Measurements from ENCODE around the gene LGALS3BP. TPM values are rescaled to one million over a fixed set of nuclear protein-coding genes. Genes with fewer than 3 reads are reported as not detected.

LGALS3BP gene
- total and polyA plus RNA-seq, 2 of the 13 experiments (the other 11 are each of a cell fraction or from before 2014, with no cell fraction given) = 137 to 332 TPM

DNA sequence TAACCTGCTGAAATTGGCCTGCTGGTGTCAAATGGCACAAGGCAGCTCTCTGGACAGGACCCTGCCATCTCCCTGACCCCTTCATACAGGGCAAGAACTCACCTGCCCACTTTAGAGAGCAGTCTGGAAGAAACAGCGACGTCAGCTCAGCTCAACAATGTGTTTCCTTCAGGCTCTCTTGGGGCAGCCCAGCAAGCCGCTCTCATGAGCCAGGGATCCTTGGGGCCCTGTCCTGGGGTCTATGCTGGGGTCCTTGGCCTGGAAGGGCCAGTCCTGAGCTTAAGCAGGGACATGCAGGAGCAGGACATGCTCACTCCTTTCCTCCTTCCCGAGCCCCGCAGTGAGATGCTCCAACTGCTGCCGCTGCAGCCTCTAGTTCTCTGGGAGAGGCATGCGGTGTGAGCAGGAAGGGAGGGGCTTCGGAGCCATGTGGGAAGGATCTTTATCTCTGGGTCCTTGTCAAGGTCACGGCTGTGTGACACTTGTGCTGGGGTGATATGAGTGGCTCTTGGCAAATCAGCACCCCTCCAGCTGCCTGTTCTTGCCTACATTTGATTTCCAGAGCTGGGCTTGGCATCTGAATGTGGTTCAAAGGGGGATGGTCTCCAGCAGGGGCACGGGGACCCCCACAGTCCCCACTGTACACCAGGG, 47.7 kb upstream of the LGALS3BP start (continued):
- TF ChIP-seq ZFY (CRISPR knock-in tag; IDR thresholded peaks at IDR 0.05) = peak; percentile 16; the same call in 1 of the 2 replicates
- TF ChIP-seq ETV6 (CRISPR knock-in tag; conservative IDR thresholded peaks at IDR 0.05) = no peak
- no peak for TF ChIP-seq FOXJ3 (CRISPR knock-in tag; IDR thresholded peaks at IDR 0.05; ENCODE audit: borderline replicate concordance)
- peak; percentile 65; the same call in 1 of the 2 replicates for TF ChIP-seq SIN3A (IDR thresholded peaks at IDR 0.05; ENCODE audit: borderline replicate concordance, low read depth, low read length)
- TF ChIP-seq, protein P1, sequence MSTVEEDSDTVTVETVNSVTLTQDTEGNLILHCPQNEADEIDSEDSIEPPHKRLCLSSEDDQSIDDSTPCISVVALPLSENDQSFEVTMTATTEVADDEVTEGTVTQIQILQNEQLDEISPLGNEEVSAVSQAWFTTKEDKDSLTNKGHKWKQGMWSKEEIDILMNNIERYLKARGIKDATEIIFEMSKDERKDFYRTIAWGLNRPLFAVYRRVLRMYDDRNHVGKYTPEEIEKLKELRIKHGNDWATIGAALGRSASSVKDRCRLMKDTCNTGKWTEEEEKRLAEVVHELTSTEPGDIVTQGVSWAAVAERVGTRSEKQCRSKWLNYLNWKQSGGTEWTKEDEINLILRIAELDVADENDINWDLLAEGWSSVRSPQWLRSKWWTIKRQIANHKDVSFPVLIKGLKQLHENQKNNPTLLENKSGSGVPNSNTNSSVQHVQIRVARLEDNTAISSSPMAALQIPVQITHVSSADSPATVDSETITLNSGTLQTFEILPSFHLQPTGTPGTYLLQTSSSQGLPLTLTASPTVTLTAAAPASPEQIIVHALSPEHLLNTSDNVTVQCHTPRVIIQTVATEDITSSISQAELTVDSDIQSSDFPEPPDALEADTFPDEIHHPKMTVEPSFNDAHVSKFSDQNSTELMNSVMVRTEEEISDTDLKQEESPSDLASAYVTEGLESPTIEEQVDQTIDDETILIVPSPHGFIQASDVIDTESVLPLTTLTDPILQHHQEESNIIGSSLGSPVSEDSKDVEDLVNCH (CRISPR knock-in tag; IDR thresholded peaks at IDR 0.05) = no peak
- TF ChIP-seq, protein P2, sequence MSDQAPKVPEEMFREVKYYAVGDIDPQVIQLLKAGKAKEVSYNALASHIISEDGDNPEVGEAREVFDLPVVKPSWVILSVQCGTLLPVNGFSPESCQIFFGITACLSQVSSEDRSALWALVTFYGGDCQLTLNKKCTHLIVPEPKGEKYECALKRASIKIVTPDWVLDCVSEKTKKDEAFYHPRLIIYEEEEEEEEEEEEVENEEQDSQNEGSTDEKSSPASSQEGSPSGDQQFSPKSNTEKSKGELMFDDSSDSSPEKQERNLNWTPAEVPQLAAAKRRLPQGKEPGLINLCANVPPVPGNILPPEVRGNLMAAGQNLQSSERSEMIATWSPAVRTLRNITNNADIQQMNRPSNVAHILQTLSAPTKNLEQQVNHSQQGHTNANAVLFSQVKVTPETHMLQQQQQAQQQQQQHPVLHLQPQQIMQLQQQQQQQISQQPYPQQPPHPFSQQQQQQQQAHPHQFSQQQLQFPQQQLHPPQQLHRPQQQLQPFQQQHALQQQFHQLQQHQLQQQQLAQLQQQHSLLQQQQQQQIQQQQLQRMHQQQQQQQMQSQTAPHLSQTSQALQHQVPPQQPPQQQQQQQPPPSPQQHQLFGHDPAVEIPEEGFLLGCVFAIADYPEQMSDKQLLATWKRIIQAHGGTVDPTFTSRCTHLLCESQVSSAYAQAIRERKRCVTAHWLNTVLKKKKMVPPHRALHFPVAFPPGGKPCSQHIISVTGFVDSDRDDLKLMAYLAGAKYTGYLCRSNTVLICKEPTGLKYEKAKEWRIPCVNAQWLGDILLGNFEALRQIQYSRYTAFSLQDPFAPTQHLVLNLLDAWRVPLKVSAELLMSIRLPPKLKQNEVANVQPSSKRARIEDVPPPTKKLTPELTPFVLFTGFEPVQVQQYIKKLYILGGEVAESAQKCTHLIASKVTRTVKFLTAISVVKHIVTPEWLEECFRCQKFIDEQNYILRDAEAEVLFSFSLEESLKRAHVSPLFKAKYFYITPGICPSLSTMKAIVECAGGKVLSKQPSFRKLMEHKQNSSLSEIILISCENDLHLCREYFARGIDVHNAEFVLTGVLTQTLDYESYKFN (CRISPR knock-in tag; conservative IDR thresholded peaks at IDR 0.05) = no peak
- TF ChIP-seq ZBTB7A (CRISPR knock-in tag; IDR thresholded peaks at IDR 0.05) = peak; percentile 47; the same call in 1 of the 2 replicates
- no peak for TF ChIP-seq RAD51 (IDR thresholded peaks at IDR 0.05; ENCODE audit: borderline replicate concordance)
- TF ChIP-seq ZNF629 (CRISPR knock-in tag; conservative IDR thresholded peaks at IDR 0.05) = no peak
- TF ChIP-seq, protein P3, sequence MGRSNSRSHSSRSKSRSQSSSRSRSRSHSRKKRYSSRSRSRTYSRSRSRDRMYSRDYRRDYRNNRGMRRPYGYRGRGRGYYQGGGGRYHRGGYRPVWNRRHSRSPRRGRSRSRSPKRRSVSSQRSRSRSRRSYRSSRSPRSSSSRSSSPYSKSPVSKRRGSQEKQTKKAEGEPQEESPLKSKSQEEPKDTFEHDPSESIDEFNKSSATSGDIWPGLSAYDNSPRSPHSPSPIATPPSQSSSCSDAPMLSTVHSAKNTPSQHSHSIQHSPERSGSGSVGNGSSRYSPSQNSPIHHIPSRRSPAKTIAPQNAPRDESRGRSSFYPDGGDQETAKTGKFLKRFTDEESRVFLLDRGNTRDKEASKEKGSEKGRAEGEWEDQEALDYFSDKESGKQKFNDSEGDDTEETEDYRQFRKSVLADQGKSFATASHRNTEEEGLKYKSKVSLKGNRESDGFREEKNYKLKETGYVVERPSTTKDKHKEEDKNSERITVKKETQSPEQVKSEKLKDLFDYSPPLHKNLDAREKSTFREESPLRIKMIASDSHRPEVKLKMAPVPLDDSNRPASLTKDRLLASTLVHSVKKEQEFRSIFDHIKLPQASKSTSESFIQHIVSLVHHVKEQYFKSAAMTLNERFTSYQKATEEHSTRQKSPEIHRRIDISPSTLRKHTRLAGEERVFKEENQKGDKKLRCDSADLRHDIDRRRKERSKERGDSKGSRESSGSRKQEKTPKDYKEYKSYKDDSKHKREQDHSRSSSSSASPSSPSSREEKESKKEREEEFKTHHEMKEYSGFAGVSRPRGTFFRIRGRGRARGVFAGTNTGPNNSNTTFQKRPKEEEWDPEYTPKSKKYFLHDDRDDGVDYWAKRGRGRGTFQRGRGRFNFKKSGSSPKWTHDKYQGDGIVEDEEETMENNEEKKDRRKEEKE (IDR thresholded peaks at IDR 0.05) = no peak
- TF ChIP-seq ZNF430 (CRISPR knock-in tag; IDR thresholded peaks at IDR 0.05) = no peak
- 0 out of 2 replicates have a peak, but pooled peaks have one; percentile 28 for TF ChIP-seq PAWR (CRISPR knock-in tag; IDR thresholded peaks at IDR 0.05; ENCODE audit: borderline replicate concordance)
- peak; percentile 15; the same call in 1 of the 2 replicates for TF ChIP-seq SMAD3 (CRISPR knock-in tag; IDR thresholded peaks at IDR 0.05)
- no peak for TF ChIP-seq RFX1 (IDR thresholded peaks at IDR 0.05)
- no peak for TF ChIP-seq WIZ (CRISPR knock-in tag; IDR thresholded peaks at IDR 0.05)
- TF ChIP-seq, protein P4, sequence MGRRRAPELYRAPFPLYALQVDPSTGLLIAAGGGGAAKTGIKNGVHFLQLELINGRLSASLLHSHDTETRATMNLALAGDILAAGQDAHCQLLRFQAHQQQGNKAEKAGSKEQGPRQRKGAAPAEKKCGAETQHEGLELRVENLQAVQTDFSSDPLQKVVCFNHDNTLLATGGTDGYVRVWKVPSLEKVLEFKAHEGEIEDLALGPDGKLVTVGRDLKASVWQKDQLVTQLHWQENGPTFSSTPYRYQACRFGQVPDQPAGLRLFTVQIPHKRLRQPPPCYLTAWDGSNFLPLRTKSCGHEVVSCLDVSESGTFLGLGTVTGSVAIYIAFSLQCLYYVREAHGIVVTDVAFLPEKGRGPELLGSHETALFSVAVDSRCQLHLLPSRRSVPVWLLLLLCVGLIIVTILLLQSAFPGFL (CRISPR knock-in tag; IDR thresholded peaks at IDR 0.05) = no peak
- TF ChIP-seq ZNF180 (CRISPR knock-in tag; IDR thresholded peaks at IDR 0.05; ENCODE audit: borderline replicate concordance, low read depth) = no peak

Data from HepG2 (cell line).